ENCODE data around the gene MALL. TPM values are rescaled to one million over a fixed set of nuclear protein-coding genes. Genes with fewer than 3 reads are reported as not detected.
"Not testable (repeated sequence)": the region's sequence is repeated elsewhere in the genome, so short reads cannot be mapped to it uniquely, and the experiment has no call there.

MALL gene
- total RNA-seq, 1 donor from 2014 or later: 7.1 TPM

DNA sequence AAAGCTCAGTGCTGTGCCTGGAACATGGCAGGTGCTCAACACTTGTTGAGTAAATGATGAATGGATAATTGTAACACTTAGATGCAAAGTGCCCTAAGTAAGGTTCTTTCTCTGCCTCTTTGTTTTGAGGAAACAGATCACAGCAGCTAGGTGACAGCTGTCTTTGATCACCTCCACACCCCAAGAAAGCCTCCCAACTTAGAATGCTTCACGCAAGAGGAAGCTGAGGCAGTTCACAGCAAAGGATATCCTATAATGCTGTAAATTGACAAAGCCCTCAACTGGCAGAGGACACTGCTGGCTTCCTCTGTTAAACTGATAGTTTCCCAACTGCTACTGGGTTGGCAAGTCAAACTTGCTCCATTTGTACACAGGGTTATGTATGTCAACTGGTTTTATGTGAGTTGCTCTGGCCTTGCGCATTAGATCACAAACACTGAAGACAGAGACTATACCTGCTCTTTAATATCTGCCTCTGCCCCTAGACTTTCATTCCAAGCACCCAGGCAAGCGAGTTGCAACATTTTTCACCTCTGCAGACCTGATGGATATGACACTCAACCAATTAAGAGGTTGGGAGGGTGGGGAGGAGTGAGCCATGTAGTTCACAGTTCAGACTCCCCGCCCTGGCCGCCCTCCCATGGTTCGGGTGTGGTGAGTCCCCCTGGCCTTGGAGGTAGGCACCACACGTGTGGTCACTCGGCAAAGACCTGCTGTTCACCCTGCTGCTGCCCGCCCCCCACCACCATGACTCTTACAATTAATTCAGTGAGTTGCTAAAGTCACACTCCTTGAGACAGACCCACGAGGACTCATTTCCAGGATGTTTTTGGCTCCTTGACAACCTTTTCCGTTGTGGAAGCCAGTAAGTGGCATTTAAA is 4.8 kb upstream of the MALL start:
- DNase-seq: no peak

DNA sequence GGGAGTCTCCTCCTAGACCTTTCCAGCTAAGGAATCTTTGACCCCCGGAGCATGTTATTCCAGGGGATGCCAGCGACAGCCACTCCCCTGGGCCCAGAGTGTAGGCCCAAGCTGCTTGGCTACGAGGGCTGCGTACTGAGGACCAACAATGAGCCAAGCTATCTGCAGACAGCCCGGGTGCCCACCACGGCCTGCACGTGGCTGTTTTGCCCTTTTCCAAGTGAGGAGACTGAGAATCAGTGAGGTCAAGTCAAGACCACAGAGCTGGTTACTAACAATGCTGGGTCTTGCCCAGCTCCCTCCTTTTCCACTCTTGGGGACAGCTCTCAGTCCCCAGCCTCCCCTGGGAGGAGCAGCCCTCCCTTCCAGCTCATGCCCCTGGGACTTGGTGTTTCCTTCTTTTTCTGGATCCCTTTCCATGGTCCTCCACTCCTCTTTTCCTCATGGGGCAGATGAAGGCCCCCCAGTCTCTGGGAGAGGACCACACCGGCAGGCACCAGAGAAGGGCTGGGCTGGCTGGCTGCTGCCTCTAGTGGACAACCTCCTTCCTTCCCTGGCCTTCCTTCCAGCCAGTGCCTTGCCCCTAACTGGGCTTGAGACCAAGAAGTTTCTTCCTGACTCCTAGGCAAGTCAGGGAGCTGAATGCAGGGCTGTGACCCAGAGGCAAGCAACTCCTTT is 550 bp upstream of the MALL start:
- no peak for DNase-seq

DNA sequence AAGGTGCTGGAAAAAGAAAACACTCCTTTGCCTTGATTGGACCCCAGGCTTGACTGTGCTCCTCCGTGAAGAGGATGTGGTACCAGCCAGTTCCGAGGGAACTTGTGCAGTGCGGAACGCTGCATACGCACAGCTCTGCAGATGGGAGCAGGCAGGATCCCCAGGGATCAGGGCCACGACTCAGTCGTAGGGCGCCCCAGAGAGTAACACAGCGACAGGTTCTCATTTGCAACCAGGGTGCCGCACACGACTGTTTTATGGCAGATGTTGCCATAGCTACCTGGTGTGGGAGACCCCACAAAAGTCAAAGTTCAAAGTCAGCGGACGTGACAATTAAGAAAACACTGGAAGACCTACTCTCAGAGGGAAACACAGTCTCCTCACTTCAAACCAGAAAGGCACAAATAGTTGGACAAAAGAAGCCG is 779 bp downstream of the MALL start:
- DNase-seq: no peak

DNA sequence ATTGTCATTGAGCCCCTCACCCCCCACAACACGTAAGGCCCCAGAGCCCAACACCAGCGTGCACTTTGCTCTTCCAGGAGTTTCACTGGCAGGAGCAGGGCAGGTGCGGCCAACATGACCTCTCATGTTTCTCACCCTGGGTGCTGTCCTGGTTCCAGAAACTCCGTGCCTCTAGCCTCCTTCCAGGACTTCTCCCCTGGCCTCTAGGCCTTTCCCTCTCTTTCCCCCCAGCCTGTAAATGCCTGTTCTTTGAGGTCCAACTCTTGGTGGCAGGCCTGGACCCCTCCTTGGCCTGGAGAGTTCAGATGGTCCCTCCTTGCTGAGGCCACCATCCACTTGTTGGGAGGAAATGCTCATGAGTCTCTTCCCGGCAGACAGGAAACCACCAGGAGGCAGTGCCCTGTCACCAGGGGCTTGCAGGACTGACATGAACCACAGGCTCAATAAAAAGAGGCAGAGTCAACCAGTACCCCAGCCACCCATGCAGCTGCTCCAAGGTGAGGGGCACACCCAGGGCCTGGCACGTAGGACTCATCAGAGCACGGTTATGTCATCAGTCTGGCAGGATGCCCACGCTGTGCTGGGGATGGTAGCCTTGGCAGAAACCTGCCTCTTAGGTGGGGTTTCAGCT is 1.5 kb downstream of the MALL start:
- DNase-seq: no peak

DNA sequence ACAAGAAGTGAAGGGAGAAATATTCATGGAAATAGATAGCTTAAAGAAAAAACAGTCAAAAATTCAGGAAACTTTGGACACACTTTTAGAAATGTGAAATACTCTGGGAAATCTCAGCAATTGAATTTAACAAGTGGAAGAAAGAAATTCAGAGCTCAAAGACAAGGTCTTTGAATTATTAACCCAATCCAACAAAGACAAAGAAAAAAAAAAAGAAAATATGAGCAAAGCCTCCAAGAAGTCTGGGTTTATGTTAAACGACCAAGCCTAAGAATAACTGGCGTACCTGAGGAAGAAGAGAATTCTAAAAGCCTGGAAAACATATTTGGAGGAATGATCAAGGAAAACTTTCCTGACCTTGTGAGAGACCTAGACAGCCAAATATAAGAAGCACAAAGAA is 7.3 kb downstream of the MALL start:
- DNase-seq: not testable (repeated sequence)

DNA sequence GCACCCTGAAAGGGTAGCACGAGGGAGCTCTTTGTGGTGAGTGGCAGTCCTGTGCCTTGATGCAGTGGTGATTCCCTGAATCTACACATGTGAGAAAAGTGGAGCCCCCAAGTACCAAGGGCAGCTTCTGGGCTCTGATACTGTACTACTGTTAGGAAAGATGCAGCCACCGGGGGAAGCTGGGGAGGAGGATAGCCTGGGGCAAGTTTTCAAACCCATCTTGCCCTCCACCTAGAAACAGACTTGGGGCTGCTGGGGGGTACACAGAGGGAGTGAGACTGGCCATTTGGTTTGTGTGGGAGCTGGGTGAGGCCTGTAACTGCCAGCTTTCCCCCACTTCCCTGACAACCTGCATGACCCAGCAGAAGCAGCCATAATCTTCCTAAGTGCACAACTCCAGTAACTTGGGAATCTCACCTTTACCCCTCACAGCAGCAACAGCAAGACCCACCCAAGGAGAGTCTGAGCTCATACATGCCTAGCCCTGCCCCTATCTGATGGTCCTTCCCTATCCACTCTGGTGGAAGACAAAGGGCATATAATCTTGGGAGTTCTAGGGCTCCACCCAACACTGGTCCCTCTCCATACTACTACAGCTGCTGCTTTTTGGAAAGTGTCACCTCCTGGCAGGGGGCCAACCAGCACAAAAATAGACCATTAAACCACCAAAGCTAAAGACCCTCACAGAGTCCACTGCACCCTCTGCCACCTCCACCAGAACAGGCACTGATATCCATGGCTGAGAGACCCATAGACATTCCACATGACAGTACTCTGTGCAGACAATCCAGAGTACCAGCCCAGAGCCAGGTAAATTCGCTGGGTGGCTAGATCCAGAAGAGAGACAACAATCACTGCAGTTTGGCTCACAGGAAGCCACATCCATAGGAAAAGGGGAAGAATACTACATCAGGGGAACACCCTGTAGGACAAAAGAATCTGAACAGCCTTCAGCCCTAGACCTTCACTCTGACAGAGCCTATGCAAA is 8.2 kb downstream of the MALL start:
- no peak for DNase-seq

DNA sequence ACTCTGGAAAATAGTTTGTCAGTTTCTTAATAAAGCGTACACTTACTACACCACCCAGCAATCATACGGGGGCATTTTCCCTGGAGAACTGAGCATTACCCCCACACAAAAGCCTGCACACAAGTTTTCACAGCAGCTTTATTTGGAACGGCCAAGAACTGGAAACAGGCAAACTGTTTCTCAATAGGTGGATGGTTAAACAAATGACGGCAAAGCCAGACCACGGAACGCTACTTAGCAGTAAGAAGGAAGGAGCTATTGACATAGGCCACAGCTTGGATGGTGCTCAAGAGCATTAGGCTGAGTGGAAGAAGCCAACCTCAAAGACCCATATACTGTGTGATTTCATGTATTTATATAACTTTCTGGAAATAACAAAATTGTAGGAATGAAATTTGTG is 9.0 kb downstream of the MALL start:
- no peak for DNase-seq

DNA sequence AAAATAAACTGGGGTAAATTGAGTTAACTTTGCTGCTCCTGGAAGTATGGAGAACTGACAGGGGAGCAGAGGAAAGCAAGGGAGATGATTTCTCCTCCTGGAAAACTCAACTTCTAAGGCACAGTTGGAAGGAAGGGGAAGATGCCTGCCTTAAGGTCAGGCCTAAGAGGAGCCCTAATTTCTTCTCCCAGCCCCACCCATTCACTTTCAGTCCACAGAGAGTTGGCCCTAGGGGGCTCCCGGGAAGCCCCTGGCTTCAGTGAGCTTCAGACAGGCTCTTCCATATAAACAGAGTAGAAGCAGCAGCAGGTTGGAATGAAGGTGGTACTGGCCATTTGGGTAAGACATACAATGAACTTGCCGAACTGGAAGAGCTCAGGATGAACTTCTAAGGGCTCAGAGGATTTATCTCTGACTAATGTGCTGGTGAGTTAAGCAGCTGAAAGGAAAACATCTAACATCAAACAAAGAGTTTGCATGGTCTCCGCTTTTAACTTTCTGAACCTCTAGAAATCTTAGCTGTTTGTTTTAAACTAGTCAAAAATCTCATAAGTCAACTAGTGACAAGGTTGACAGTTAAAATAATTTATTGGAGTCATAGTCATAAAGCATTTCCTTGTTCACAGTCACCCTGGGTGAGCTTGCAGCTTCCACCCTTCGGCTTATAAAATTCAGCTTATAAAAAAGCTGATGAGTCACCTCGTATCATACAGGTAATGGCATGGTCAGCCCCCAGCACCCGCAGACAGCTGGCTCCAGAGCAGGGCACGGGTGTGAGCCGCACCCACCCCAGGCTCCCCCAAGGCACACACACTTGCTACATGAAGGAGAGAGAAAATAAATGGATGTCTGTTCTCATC is 9.8 kb downstream of the MALL start:
- DNase-seq: no peak

DNA sequence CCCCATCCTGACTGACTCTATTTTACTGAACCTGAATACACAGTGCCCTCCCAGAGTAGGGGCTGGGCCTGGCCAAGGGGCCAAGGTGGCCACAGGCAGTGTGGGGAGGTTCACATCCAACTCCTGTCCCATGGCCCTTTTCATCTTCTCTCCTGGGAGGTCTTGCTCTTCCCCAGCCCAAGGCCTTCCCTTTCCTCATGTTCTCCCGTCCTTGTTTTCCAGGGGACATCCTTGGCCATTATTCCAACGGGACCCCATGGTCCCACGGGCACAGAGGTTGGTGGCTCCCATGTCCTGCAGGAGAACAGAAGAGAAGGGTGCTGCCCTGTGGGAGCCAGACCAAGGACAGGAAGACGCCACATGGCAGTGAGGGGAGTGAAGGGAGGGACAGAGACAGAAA is 10.4 kb downstream of the MALL start:
- no peak for DNase-seq

DNA sequence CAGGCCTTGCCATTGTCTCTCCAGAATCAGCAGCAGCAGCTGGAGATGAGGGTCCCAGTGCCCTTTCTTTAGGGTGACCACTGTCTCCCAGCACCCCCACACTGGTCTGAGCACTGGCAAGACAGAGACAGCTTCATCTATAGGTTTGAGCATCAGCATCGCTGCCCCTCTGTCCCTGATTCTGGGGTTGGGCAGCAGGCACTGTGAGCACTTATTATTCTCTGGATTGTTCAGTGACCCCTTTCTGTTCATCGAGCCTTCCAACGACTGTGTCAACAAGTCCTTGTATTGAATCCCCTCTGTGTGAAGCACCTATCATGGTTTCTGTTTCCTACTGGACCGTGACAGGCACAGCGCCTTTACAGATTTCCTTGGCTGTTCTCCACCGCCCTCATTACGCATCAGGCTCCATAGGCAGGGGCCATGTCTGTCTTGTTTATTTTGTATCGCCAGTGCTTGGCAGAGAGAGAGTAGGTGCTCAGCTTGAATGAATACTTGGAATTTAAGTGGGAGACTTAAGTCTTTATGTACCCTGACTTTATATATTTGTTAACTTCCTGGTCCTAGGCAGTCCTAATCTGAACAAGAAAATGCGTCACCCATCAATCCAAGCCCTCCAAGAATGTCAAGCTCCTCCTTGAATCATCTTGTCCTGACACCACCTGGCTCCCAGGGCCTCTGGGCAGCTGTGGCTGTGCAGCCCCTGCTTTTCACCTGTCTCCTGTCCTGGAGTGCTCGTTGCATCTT is 11.4 kb downstream of the MALL start:
- DNase-seq: no peak

DNA sequence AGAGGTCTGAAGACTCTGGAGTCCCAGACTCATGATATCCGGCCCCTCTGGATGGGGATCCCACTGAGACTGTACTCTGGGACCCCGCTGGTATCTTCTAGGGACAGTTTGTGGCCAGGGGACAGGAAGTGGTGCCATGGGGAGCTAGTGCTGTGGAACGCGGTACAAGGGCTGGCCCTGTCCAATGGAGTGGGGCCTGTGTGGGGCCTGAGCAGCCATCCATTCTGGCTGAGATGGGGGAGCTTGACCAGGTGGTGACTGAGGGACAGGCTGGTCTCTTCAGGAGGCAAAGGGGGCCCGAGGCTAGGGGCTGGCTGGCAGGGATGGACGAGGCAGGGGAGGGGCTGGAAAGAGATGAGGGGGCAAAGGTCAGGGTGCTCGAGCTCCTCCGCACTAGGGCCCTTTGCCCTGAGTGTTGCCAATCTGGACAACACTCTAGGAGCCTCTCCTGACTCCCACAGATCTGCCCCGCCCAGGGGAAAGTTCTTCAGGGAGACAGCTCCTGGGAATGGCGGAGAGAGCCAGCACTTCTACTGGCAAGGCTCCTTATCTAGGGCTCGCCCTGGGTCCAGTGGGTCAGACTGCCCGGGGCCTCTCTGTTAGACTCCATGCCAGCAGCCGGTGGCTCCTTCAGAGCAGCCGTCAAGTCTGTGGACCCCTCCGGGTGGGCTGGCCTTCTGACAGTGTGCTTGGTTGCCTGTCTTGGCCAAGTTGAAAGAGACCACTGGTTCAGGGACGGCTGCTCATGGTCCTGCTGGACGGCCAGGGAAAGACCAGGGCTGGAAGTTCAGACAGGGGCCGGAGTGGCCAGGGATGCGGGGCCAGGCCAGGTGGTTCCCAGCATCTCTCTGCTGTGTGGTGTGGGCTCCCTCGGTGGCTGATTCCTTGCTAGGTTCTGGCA is 12.3 kb downstream of the MALL start:
- DNase-seq: no peak

DNA sequence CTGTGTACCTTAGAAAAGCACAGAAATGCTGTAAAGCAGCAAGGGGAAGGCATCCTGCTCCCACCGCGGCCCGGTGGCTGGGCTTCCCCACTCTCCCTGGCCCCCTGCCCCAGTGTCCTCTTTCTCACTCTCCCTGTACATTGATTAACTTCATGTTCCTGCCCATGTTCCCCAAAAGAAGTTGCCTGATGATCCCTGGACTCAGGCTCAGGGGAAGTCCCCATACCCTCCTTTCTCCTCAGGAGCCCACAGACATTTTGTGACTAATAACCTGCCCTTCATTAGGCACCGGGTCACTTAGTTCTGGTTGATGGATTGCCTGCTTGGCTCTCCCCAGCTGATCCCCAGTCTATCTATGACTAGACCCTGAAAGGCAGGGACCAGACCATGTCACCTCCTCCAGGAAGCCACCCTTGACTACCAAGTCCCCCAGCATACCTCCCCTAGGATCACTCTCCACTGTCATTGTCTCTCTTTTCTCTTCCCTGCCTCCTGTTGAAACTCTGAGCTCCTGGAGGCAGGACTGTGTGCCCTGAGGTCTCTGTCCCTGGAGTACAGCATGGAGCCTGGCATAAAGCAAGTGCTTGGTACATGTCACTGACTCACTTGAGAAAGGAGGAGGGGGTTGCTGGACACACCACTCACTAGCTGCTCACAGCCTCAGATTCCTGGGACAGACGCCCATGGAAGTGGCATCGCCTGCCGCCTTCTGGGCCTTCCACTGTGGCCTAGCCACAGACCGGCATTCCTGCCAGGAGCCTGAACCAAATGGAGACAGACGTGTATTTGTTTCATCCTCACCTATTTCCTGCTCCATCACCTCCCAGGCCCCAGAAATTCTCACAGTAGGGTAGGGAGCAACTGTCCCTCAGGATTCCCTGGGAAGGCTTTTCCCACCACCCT is 13.5 kb downstream of the MALL start:
- no peak for DNase-seq

DNA sequence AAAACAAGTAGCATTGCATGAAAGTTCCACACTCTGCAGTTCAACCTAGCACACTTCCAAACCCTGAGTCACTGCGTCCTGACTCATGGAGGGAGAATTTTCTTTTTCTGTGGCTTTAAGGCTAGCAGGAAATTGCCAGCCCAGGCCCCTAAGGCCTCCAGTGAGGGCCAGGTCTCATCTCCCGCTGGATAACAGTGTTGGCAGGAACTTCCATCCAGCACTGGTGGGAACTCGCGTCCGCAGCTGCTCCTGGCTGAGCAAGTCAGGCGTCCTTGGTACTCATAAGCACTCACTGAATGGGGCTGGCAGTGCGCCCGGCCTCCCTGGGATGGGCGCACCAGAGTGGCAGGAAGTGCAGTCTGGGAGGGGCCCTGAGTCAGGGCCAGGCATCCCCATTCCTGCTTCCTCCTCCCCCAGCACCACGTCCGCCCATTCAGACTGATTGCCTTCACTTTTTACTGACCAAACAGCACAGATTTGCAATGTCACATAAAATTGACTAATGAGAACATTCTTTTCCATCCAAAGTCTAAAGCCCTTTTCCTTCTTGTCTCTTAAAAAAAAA is 14.3 kb downstream of the MALL start:
- DNase-seq: peak; percentile 85

DNA sequence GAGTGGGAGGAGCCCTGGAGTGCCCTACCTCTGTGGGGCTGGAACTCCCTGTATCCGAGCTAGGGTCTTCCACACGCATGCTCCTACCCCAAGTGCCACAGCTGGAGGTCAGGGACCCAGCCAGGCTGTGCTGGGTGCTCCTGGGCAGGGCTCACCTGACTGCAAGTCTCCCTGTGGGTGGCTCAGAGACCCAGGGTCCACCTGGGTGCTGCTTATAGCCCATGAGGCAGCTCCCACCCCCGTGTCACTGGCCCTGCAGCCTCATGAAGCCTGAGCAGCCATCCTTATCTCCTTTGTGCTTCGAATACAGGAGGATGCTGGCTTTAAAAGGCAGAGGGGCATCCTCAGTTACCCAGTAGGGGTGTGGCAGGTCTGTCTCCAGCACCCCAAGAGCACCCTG is 14.7 kb downstream of the MALL start:
- not testable (repeated sequence) for DNase-seq

DNA sequence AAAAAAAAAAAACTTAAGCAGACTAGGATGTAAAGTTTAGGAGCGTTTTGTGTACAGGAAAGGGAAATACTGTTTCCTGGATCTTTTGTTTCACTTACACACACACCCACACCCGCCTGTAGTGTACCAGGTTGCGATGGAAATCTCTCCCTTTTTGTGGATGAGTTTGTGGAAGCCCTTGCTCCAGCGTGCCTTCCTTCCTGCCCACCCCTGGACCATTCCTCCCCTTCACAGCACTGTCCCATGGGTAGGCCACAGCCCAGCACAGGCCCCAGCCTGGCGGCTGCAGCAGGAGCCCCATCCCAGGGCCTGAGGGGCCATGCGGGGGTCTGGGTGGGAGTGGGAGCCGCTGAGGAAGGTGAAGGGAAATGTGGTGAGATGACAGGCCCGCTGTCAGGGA is 15.1 kb downstream of the MALL start:
- DNase-seq: no peak

DNA sequence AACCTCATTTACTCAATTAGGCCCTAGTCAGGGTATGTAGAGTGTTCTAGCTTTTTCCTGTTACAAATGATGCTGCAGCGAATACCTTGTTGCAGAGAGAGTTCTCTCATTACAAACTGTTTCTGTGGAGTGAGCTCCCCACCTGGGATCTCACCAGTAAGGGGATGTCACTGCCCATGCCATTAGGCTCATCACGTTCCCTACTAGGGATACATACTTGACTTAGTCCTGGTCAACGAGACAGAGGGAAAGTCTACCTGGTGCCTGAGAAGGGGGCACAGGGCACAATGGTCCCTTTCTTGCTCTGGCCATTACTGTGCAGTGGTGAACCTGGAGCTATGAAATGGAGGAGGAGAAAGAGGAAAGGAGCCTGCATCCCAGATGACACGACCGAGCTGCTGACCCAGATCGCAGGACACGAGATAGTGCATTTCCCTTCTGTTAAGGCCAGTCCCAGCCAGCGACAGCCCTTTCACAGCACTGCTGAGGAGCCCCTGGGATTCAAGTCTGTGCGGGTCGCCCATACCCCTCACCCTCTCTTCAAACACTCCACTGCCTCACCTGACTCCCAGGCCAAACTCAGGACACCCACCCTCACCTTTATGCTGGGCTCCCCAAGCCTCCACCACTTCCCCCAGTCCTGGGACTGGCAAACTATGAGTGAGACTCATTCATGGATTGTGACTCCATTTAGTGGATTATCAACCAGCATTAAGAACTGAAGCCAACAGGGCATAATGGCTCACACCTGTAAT is 16.0 kb downstream of the MALL start:
- DNase-seq: no peak

DNA sequence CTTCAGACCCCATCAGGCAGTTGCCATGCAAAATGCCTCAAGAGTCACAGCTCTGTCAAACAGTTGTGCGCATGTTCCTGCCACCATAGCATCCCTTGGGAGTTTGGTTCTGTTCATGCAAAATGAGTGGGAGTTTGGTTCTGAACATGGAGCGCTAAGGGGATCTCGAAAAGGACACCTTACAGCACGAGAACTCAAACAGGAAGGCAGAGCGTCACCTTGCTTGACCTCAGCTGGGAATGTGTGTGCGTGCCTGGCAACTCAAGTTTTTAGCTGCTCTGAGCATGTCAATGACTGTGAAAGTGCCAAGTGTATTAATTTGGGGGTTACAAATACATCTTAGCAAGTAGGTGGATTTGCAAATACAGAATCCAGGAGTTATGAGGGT is 16.6 kb downstream of the MALL start:
- no peak for DNase-seq

Data from skin of body (tissue), 2 donors.